Measurements from ENCODE around the gene PFN1.
"Not testable (repeated sequence)": the region's sequence is repeated elsewhere in the genome, so short reads cannot be mapped to it uniquely, and the experiment has no call there.

The PFN1 gene

DNA sequence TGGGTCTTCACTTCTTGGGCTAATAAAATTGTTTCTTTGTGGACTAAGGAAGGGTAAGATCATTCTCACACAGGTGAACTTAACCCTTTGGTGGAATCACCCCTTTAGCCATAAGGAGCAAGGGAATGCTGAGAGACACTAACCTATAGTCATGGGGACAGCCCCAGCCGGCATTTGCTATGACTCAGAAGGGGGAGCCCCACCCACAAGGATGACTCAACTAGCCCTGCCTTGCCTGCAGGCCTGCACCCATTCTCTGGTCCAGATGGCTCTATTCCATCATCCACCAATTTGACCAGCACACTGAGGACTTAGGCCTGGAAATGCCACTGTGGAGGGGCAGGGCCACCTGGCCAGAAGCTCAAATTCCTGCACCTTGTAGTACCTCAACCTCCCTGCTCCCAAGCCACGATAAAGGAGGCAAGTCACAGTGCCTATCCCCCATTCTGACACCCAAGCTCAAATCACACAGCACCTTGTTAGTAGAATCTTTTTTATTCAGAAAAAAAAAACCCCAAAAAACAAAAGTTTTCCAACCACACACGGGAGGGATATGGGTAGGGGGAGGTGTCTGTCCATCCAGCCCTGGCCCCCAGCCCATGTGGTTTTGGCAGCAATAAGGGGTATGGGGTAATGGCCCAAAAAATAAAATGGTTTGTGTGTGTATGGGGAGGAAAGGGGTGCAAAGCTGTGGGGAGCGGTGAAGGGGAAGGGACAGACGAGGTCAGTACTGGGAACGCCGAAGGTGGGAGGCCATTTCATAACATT, 3.0 kb downstream of the PFN1 start:
- no peak for DNase-seq

DNA sequence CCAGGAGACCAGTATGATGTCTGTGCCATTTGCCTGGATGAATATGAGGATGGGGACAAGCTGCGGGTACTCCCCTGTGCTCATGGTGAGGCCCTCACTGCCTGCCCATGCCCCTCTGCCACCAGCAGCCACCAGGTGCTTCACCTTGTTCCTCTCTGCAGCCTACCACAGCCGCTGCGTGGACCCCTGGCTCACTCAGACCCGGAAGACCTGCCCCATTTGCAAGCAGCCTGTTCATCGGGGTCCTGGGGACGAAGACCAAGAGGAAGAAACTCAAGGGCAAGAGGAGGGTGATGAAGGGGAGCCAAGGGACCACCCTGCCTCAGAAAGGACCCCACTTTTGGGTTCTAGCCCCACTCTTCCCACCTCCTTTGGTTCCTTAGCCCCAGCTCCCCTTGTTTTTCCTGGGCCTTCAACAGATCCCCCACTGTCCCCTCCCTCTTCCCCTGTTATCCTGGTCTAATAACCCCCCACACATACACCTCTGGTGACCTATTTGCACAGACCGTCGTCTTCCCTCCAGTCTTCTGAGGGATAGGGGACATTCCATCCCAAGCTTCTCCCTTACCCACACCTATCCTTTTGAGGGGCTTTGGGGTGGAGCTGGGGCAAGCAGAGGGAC, 3.7 kb downstream of the PFN1 start:
- DNase-seq = no peak

GRCh38 chr17:4944163-4944553, 4.2 kb downstream of the PFN1 start:
- no peak for DNase-seq

DNA sequence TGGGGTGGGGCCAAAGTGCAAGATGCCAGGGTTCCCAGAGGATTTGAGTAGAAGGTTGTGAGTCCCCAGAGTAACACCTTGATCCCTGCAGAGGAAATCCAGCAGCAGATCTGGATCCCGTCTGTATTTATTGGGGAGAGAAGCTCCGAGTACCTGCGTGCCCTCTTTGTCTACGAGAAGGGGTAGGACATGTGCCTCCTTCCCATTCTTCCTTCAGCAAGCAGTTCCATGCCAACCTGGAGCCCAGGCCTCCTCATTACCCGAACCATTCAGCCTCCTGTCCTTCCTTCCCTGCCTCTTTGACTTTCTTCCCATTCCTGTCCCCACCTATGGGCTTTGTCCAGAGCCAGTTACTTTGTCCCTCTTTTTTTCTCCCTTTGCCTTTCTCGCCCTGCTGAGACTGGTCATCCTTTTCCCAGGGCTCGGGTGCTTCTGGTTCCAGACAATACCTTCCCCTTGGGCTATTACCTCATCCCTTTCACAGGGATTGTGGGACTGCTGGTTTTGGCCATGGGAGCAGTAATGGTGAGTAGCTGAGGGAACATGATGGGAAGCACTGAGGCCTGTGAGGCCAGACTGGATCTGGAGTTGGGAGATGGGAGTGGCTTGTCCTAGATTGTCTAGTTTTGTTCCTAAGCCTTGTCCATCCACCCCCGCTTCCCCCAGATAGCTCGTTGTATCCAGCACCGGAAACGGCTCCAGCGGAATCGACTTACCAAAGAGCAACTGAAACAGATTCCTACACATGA, 5.4 kb downstream of the PFN1 start:
- DNase-seq = no peak

- no peak for DNase-seq
Measured at GRCh38 chr17:4941319-4941610, 7.1 kb downstream of the PFN1 start.

DNA sequence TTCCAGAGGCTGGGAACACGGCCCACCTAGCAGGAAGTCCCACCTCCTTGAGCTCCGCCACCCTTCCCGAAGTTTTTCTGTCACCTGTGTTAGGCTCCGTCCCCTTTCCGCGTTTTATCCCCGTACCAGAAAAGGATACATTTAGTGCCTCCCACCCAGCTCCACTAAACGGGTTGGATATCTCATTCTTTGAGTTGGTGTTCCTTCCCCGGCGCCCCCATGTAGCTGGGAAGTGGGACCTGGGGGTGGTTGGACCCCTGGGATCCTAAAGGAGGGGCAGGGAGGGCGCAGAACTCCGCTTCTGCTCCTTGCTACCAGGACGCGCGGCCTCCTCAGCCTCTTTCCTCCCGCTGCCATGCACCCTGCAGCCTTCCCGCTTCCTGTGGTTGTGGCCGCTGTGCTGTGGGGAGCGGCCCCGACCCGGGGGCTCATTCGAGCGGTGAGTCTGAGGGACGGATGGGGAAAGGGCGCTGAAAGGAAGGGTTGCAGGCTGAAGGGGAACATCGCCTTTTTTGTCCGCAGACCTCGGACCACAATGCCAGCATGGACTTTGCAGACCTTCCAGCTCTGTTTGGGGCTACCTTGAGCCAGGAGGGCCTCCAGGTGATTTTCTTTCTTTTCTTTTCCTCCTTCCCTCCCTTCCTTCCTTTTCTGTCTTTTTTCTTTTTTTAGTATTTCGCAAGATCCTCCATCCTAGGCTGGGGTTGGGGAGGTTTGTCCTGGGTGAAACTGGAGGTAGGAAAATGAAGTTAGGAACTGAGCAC, 7.6 kb downstream of the PFN1 start:
- no peak for DNase-seq

DNA sequence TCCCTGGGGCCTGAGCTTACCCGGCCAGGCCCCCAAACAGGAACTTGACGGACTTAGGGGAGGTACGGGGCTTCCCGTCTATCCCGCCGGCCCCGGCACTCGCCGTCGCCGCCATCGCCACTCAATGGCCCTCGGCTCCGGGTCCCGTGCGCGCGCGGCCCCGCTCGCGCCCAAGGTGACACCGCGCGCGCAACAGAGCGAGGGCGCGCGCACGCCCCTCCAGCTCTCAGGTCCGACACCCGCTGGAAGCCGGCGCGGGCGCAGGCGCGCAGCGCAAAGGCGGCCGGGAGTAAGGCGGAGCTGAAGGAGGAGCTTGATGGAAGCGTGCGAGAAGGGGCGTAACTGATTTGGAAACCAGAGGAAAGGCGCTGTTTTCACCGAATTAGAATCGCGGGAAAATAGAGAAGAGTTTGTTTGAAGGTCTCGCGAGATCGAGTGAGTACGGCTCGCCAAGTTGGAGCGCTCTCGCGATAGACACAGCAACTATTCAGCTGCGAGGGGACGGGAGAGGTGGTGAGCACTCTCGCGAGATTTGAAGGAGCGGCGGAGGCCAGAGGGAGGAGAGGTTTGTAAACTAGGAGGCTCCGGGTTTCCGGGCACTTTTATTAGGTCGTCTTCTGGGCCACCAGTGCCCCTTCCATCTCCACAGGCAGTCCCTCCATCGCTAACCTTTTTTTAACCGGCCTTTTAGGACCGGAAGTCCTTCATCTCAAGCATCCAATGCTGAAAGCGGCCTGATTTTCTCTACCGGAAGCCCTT, 8.4 kb downstream of the PFN1 start, which contains the start of the genes RNF167 and SLC25A11:
Gene RNF167 (plus strand): TSS at position 473 of the 759 bp plus-strand sequence. CDS start 642 bp downstream, outside the sequence.
Gene SLC25A11 (minus strand): TSS at position 251 of the 759 bp plus-strand sequence. CDS start 136 bp downstream, at position 115.
- peak; percentile 88 for DNase-seq

DNA sequence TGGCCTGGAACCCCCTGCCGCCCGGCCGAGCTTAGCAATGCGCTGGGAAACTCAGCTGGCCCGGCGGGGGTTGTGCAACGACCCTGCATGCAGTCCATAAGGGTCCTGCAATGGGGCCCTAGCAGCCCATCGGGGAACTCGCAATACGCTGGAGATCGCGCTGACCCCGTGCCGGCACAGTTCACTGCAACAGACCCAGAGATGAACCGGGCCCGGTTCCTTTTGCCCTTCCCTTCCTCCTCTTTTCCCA, 8.9 kb downstream of the PFN1 start:
- DNase-seq = no peak

- no peak for DNase-seq
Measured at GRCh38 chr17:4938688-4939545, 9.4 kb downstream of the PFN1 start.

DNA sequence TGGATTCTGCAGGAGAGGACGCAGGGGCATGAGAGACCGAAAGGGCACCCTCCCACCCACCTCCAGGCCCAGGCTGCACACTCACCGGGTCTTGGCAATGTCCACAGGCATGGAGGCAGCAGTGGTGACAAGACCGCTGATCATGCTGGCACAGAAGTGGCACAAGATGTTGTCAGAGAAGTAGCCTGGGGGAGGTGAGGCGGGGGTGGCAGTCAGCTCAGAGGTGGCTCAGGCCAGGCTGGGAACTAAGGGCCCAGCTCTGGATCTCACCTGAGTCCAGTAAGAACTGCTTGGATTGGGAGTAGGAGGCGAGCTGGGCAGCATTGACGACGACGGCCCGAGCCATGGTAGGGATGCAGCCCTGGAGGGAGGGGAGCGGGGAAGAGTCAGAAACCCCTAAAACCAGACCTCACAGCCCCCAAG, 10.2 kb downstream of the PFN1 start:
- DNase-seq = no peak

DNA sequence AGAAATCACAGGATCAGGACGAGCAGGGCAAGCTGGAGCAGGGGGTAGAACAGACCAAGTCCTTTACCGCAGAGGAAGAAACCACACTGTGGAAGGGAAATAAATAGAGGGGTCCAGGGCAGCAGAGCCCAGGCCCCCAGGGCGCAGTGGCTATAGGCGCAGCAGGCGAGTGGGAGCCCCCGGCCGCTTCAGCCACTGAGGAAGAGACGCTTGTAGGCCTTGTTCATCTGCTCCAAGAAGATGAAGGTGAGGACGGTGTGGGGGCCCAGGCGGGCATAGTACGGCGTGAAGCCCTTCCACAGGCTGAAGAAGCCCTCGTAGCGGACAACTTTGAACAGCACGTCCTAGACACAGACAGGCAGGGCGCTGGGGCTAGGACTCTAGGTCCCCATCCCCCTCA, 10.8 kb downstream of the PFN1 start:
- no peak for DNase-seq

- no peak for DNase-seq
Measured at GRCh38 chr17:4936436-4936835, 11.9 kb downstream of the PFN1 start.

DNA sequence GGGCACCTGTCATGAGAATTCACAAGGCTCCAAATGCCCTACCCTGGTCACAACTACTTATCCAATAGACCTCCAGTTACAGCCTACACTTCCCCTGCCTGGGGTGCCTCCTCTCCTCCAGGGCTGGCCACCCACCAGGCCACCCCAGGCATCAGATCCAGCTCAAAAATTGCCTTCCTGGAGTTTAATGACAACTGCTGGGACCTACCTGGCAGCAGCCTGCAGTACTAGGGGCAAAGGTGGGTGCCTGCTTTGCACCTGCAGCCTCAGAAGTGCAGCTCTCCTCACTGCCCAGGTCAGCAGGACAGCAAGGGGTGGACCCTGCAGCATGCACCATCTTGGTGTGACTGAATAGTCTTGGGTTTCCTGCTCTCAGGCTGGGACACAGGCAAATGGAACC, 12.7 kb downstream of the PFN1 start:
- no peak for DNase-seq

- no peak for DNase-seq
Measured at GRCh38 chr17:4934173-4934979, 14.0 kb downstream of the PFN1 start.

DNA sequence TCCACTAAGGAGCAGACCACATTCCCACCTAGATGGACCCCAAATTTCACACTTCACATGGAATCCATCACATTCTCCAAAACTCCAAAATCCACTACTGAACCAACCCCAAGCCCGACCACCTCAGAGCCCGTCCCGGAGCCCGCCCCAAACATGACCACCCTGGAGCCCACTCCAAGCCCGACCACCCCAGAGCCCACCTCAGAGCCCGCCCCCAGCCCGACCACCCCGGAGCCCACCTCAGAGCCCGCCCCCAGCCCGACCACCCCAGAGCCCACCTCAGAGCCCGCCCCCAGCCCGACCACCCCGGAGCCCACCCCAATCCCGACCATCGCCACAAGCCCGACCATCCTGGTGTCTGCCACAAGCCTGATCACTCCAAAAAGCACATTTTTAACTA, 14.7 kb downstream of the PFN1 start:
- DNase-seq = no peak

DNA sequence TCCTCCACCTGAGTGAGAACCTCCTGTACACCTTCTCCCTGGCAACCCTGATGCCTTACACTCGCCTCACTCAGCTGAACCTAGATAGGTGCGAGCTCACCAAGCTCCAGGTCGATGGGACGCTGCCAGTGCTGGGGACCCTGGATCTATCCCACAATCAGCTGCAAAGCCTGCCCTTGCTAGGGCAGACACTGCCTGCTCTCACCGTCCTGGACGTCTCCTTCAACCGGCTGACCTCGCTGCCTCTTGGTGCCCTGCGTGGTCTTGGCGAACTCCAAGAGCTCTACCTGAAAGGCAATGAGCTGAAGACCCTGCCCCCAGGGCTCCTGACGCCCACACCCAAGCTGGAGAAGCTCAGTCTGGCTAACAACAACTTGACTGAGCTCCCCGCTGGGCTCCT, 15.6 kb downstream of the PFN1 start:
- DNase-seq = no peak

DNA sequence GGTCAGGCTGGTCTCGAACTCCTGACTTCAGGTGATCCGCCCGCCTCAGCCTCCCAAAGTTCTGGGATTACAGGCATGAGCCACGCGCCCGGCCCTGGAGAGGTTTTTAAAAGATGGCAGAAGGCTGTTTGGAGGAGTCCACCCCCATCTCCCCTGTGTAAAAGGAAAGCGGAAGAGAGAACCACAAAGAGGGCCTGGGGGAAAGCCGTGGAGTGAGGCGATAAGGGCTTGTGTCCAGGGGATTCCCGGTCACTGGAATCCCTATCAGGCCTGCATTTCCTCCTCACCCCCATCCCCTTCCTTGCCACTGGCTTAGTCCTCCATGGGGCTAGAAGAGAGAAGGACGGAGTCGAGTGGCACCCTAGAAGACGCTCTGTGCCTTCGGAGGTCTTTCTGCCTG, 16.4 kb downstream of the PFN1 start, which contains the start of gene GP1BA:
Gene GP1BA (plus strand): TSS at position 315 of the 400 bp plus-strand sequence. CDS start 328 bp downstream, outside the sequence.
- DNase-seq = no peak

- no peak for DNase-seq
Measured at GRCh38 chr17:4928881-4929280, 19.4 kb downstream of the PFN1 start.

DNA sequence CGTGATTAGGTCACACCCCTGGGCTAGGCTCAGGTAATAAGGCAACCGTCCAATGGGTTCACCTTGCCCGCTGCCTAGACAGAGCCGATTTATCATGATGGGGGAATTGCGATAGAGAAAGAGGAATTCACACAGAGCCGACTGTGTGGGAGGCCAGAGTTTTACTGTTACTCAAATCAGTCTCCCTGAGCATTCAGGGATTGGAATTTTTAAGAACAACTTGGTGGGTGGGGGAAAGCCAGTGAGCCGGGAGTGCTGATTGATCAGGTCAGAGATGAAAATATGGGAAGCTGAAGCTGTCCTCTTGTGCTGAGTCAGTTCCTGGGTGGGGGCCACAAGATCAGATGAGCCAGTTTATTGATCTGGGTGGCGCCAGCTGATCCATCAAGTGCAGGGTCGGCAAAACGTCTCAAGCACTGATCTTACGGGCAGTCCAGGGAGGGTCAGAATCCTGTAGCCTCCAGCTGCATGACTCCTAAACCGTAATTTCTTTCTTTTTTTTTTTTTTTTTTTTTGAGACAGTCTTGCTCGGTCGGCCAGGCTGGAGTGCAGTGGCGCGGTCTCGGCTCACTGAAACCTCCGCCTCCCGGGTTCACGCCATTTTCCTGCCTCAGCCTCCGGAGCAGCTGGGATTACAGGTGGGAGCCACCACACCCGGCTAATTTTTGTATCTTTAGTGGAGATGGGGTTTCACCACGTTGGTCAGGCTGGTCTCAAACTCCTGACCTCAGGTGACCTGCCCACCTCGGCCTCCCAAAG, 21.6 kb downstream of the PFN1 start:
- not testable (repeated sequence) for DNase-seq

DNA sequence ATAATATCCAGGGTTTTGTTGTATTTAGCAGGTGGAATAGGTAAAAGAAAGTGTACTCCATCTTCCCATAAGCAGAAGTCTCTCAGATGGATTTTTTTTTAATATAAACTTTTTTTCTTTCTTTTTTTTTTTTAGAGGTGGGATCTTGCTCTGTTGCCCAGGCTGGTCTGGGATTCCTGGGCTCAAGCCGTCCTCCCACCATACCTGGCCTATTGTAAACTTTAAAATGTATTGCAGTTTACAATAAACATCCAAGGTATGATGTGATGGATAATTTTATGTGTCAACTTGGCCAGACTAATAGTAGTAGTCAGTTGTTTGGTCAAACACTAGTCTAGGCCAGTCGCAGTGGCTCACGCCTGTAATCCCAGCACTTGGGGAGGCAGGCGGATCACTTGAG, 27.0 kb downstream of the PFN1 start:
- no peak for DNase-seq

All from NCI-H2029 treated with DMSO at 0.1 percent for 48 hours (cell line).